H9 (cell line): ENCODE data around the gene GALNT10. TPM values are rescaled to one million over a fixed set of nuclear protein-coding genes. Genes with fewer than 3 reads are reported as not detected.
A peak's percentile ranks its signal among the peaks of the same experiment; 100 is the strongest.

ENCODE experiments used
- DNase-seq: peaks from one replicate; pipeline ENCODE4 v3.0.0-alpha.2; 2017
- H2AFZ ChIP-seq: one replicate; pipeline ENCODE4 v1.6.1; 2013; ENCODE audit warnings: mild to moderate bottlenecking, low read length, control low read depth, moderate library complexity
- H2AK5ac ChIP-seq: 2 replicates; pipeline ENCODE4 v1.6.1; 2013; ENCODE audit warnings: low read length, control low read depth, mixed read lengths; ENCODE audit not compliant: insufficient read length
- H2BK120ac ChIP-seq: one replicate; pipeline ENCODE4 v1.6.1; 2013; ENCODE audit warnings: low read depth, mild to moderate bottlenecking, low read length, control low read depth, inconsistent platforms; ENCODE audit not compliant: poor library complexity, severe bottlenecking
- H2BK12ac ChIP-seq: 2 replicates; pipeline ENCODE4 v1.6.1; 2013; ENCODE audit warnings: low read length, control low read depth, mixed read lengths, low read depth; ENCODE audit not compliant: insufficient read length
- H2BK15ac ChIP-seq: 2 replicates; pipeline ENCODE4 v1.6.1; 2013; ENCODE audit warnings: low read depth, low read length, control low read depth
- H2BK20ac ChIP-seq: one replicate; pipeline ENCODE4 v1.6.1; 2013; ENCODE audit warnings: low read depth, mild to moderate bottlenecking, low read length, control low read depth, inconsistent platforms; ENCODE audit not compliant: poor library complexity, severe bottlenecking
- H2BK5ac ChIP-seq: 2 replicates; pipeline ENCODE4 v1.6.1; 2013; ENCODE audit warnings: low read length, control low read depth, mixed read lengths; ENCODE audit not compliant: insufficient read length
- H3K14ac ChIP-seq: 2 replicates; pipeline ENCODE4 v1.6.1; 2013; ENCODE audit warnings: low read length, control low read depth; ENCODE audit not compliant: insufficient read depth
- H3K18ac ChIP-seq: 2 replicates; pipeline ENCODE4 v1.6.1; 2013; ENCODE audit warnings: low read depth, mild to moderate bottlenecking, mixed read lengths, low read length, control low read depth; ENCODE audit not compliant: insufficient read length
- H3K23ac ChIP-seq: 2 replicates; pipeline ENCODE4 v1.6.1; 2013; ENCODE audit warnings: low read length, control low read depth, mixed read lengths, low read depth; ENCODE audit not compliant: insufficient read length
- H3K23me2 ChIP-seq: 2 replicates; pipeline ENCODE4 v1.6.1; 2013; ENCODE audit warnings: low read depth, mild to moderate bottlenecking, mixed read lengths, low read length, control low read depth; ENCODE audit not compliant: insufficient read length, poor library complexity, severe bottlenecking
- H3K27ac ChIP-seq: 2 replicates; pipeline ENCODE4 v1.5.1; 2013; ENCODE audit warnings: low read length, control low read depth, mixed read lengths, low read depth; ENCODE audit not compliant: insufficient read length
- H3K27me3 ChIP-seq: 2 replicates; pipeline ENCODE4 v1.6.1; 2013; ENCODE audit warnings: low read length, control low read depth, inconsistent platforms; ENCODE audit not compliant: insufficient read depth
- H3K4ac ChIP-seq: 2 replicates; pipeline ENCODE4 v1.6.1; 2013; ENCODE audit warnings: low read depth, mild to moderate bottlenecking, control low read depth, inconsistent platforms, low read length, moderate library complexity
- H3K4me1 ChIP-seq: 2 replicates; pipeline ENCODE4 v1.6.1; 2013; ENCODE audit warnings: low read length, control low read depth, inconsistent platforms; ENCODE audit not compliant: insufficient read depth
- H3K4me2 ChIP-seq: 2 replicates; pipeline ENCODE4 v1.6.1; 2013; ENCODE audit warnings: low read length, control low read depth, mixed read lengths; ENCODE audit not compliant: insufficient read length, insufficient read depth
- H3K56ac ChIP-seq: 2 replicates; pipeline ENCODE4 v1.6.1; 2013; ENCODE audit warnings: low read depth, mild to moderate bottlenecking, mixed read lengths, low read length, control low read depth; ENCODE audit not compliant: insufficient read length
- H3K79me1 ChIP-seq: 2 replicates; pipeline ENCODE4 v1.6.1; 2013; ENCODE audit warnings: low read depth, mild to moderate bottlenecking, moderate library complexity, low read length, control low read depth, inconsistent platforms; ENCODE audit not compliant: insufficient read depth, poor library complexity, severe bottlenecking
- H3K79me2 ChIP-seq: 2 replicates; pipeline ENCODE4 v1.6.1; 2013; ENCODE audit warnings: low read length, control low read depth, inconsistent platforms; ENCODE audit not compliant: insufficient read depth
- H3K9ac ChIP-seq: 2 replicates; pipeline ENCODE4 v1.6.1; 2013; ENCODE audit warnings: low read length, control low read depth, mixed read lengths; ENCODE audit not compliant: insufficient read length; ENCODE audit errors: extremely low read depth
- H3K9me3 ChIP-seq: one replicate; pipeline ENCODE4 v1.6.1; 2013; ENCODE audit warnings: low read depth, low read length, inconsistent platforms; ENCODE audit not compliant: control insufficient read depth
- H3T11ph ChIP-seq: one replicate; pipeline ENCODE4 v1.6.1; 2013; ENCODE audit warnings: mild to moderate bottlenecking, low read length, control low read depth, inconsistent platforms
- H4K20me1 ChIP-seq: one replicate; pipeline ENCODE4 v1.6.1; 2013; ENCODE audit not compliant: control insufficient read depth, insufficient read length, insufficient read depth
- H4K5ac ChIP-seq: 2 replicates; pipeline ENCODE4 v1.6.1; 2013; ENCODE audit warnings: low read depth, mild to moderate bottlenecking, mixed read lengths, low read length, control low read depth; ENCODE audit not compliant: insufficient read length
- H4K8ac ChIP-seq: replicated peaks from 2 replicates; pipeline ENCODE4 v1.6.1; 2013; ENCODE audit warnings: low read length, control low read depth, mixed read lengths, low read depth; ENCODE audit not compliant: insufficient read length
- H4K91ac ChIP-seq: 2 replicates; pipeline ENCODE4 v1.6.1; 2013; ENCODE audit warnings: low read depth, mild to moderate bottlenecking, moderate library complexity, mixed read lengths, low read length, control low read depth; ENCODE audit not compliant: insufficient read length
- H3K27ac Mint-ChIP-seq, 3 experiments: 2 replicates in 2 of 3; 3 replicates in 1 of 3; pipeline ENCODE4 v1.8.0; 2020 to 2021; ENCODE audit warnings: mixed read lengths in 3 of 3, mild to moderate bottlenecking in 1 of 3, moderate library complexity in 1 of 3
- H3K27me3 Mint-ChIP-seq: 2 replicates; pipeline ENCODE4 v1.8.0; 2021; ENCODE audit warnings: low read depth, mild to moderate bottlenecking, moderate library complexity, mixed read lengths
- H3K36me3 Mint-ChIP-seq, 3 experiments: 2 replicates in 2 of 3; 3 replicates in 1 of 3; pipeline ENCODE4 v1.8.0; 2020 to 2021; ENCODE audit warnings: low read depth in 3 of 3, mixed read lengths in 3 of 3; ENCODE audit not compliant: insufficient read depth in 1 of 3
- H3K4me1 Mint-ChIP-seq, 2 experiments: 2 replicates each; pipeline ENCODE4 v1.8.0; 2020; ENCODE audit warnings: mixed read lengths in 2 of 2
- H3K4me3 Mint-ChIP-seq, 2 experiments: 2 replicates in 1 of 2; 3 replicates in 1 of 2; pipeline ENCODE4 v1.8.0; 2020 to 2021; ENCODE audit warnings: mild to moderate bottlenecking in 2 of 2, mixed read lengths in 2 of 2, moderate library complexity in 1 of 2
- H3K9me3 Mint-ChIP-seq, 2 experiments: 2 replicates in 1 of 2; 3 replicates in 1 of 2; pipeline ENCODE4 v1.8.0; 2020; ENCODE audit warnings: mild to moderate bottlenecking in 2 of 2, mixed read lengths in 2 of 2, moderate library complexity in 1 of 2
- WGBS: extraction: QIAGEN DNeasy Blood & Tissue Kit; methylation state at CpG from one replicate; pipeline ENCODE4 v1.1.7; 2013; ENCODE audit warnings: missing lambda C conversion rate, low lambda C conversion rate, mixed read lengths; ENCODE audit not compliant: insufficient read length; ENCODE audit errors: extremely low coverage; 5-methylcytosine and 5-hydroxymethylcytosine counted together
- total RNA-seq: library from RNA; stranded (reverse); gene quantifications from 2 replicates; pipeline ENCODE4 v1.2.1, GENCODE V29; 2021
- TF ChIP-seq, protein P1 (sequence below): fragments of 200-600 bp; sonication (generic); conservative IDR thresholded peaks from 3 replicates; pipeline ENCODE4 v1.8.0; 2021; ENCODE audit warnings: antibody characterized with exemption, mild to moderate bottlenecking

GALNT10 gene
- total RNA-seq, 1 experiment from 2014 or later, result 15.4 TPM

DNA sequence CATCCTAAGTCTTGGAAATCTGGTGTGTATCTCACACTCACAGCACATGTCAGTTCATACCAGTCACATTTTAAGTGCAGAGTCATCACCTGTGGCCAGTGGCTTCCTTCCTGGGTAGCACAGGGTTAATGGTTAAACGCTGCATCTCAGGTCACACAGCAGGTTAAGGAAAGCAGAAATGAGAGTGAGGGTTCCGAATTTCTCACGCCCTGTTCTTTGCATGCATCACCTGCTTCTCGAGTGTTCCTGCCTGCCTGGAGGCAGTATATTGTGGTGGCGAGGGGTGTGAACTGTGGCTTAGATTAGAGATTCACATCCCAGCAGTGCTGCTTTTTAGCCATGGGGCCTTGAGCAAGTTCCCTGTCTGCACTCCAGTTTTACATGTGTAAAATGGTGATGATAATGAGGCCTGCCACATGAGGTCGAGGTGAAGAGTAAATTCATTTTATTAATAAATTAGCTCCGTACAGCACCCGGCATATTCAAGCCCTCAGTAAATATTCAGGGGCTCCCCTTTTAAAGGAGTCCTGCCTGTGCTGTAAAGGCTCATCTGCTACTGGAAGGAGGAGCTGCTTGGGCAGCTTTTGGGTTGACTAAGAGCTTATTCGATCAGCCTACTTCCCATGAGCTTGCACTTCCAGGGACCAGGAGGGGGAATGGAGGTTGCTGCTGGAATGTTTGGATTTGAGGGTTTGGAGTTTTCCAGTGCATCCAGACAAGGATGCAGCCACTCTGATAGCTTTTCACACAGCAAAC is 194.1 kb downstream of the GALNT10 start:
- no peak overlapping the region for H4K5ac ChIP-seq
- H2BK5ac ChIP-seq, result no peak overlapping the region
- no peak overlapping the region for H2BK12ac ChIP-seq
- no CpG with 5 or more reads among the region's 9 CpGs for WGBS
- peaks cover 14 to 15% (median 14%) of the 10 kb centered on the region in 3 experiments for H3K36me3 Mint-ChIP-seq
- no peak overlapping the region for H2AFZ ChIP-seq
- H3K23ac ChIP-seq, result no peak overlapping the region
- H3K56ac ChIP-seq, result no peak overlapping the region
- H3K79me1 ChIP-seq, result no peaks in the 10 kb centered on the region
- H3K4me1 Mint-ChIP-seq, result peaks cover 20 to 21% of the 10 kb centered on the region in 2 experiments
- no peak overlapping the region for H3K4me2 ChIP-seq
- H3K27me3 ChIP-seq, result no peaks in the 10 kb centered on the region
- no peak overlapping the region for H3T11ph ChIP-seq
- H2BK15ac ChIP-seq, result no peak overlapping the region
- H4K20me1 ChIP-seq, result no peaks in the 10 kb centered on the region
- H3K9ac ChIP-seq, result no peak overlapping the region
- H2BK120ac ChIP-seq, result no peak overlapping the region
- H3K27me3 Mint-ChIP-seq, result no peaks in the 10 kb centered on the region
- H3K23me2 ChIP-seq, result no peaks in the 10 kb centered on the region
- no peak overlapping the region for H3K4me3 Mint-ChIP-seq
- H3K14ac ChIP-seq, result no peak overlapping the region
- DNase-seq, result no peak
- no peak overlapping the region for H4K91ac ChIP-seq
- no peak overlapping the region for H4K8ac ChIP-seq
- H3K4ac ChIP-seq, result no peak overlapping the region
- no peak overlapping the region for H2AK5ac ChIP-seq
- H3K79me2 ChIP-seq, result no peaks in the 10 kb centered on the region
- H3K9me3 ChIP-seq, result no peaks in the 10 kb centered on the region
- H3K4me1 ChIP-seq, result no peaks in the 10 kb centered on the region; the same call in 1 of the 2 replicates
- TF ChIP-seq, protein P1, sequence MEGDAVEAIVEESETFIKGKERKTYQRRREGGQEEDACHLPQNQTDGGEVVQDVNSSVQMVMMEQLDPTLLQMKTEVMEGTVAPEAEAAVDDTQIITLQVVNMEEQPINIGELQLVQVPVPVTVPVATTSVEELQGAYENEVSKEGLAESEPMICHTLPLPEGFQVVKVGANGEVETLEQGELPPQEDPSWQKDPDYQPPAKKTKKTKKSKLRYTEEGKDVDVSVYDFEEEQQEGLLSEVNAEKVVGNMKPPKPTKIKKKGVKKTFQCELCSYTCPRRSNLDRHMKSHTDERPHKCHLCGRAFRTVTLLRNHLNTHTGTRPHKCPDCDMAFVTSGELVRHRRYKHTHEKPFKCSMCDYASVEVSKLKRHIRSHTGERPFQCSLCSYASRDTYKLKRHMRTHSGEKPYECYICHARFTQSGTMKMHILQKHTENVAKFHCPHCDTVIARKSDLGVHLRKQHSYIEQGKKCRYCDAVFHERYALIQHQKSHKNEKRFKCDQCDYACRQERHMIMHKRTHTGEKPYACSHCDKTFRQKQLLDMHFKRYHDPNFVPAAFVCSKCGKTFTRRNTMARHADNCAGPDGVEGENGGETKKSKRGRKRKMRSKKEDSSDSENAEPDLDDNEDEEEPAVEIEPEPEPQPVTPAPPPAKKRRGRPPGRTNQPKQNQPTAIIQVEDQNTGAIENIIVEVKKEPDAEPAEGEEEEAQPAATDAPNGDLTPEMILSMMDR, result no peak
- H2BK20ac ChIP-seq, result no peak overlapping the region
- H3K9me3 Mint-ChIP-seq, result peaks cover 3 to 6% of the 10 kb centered on the region in 2 experiments; a peak in 2 of 5 replicates
- H3K27ac ChIP-seq, result no peak overlapping the region
- peak overlapping the region in 1 of 3 experiments; percentile 30; a peak in 3 of 7 replicates for H3K27ac Mint-ChIP-seq
- H3K18ac ChIP-seq, result no peak overlapping the region
